Psoas muscle (tissue), 8 donors: ENCODE measurements around the gene FAM234A. TPM values are rescaled to one million over a fixed set of nuclear protein-coding genes. Genes with fewer than 3 reads are reported as not detected.
"Not testable (repeated sequence)": the region's sequence is repeated elsewhere in the genome, so short reads cannot be mapped to it uniquely, and the experiment has no call there.

Experiments used
- ATAC-seq, 4 donors: fragments of 200-7000 bp; cut with Tn5 transposase; one replicate each; pipeline ENCODE4 v1.9.1; 2020; ENCODE audit warnings: moderate library complexity in 3 of 4, mild to moderate bottlenecking in 2 of 4
- DNase-seq, 2 donors: peaks; one replicate each; pipeline ENCODE4 v3.0.0-alpha.2; 2020
- H3K27ac ChIP-seq: fragments of 200-600 bp; one replicate; pipeline ENCODE4 v1.8.0; 2022
- H3K27me3 ChIP-seq, 3 donors: fragments of 200-600 bp in 1 of 3; one replicate each; pipeline versions ENCODE4 v1.6.1 to v1.8.0; 2013 to 2022; ENCODE audit warnings: low read length in 2 of 3, mild to moderate bottlenecking in 2 of 3, moderate library complexity in 1 of 3; ENCODE audit not compliant: insufficient read depth in 3 of 3
- H3K36me3 ChIP-seq, 2 donors: fragments of 200-600 bp in 1 of 2; one replicate each; pipeline versions ENCODE4 v1.6.1 to v1.8.0; 2013 to 2022; ENCODE audit warnings: low read depth in 1 of 2, mild to moderate bottlenecking in 1 of 2, moderate library complexity in 1 of 2; ENCODE audit not compliant: insufficient read depth in 1 of 2
- H3K4me1 ChIP-seq: fragments of 200-600 bp; one replicate; pipeline ENCODE4 v1.8.0; 2022
- H3K4me3 ChIP-seq: fragments of 200-600 bp; one replicate; pipeline ENCODE4 v1.8.0; 2022; ENCODE audit warnings: mild to moderate bottlenecking
- H3K9me3 ChIP-seq: fragments of 200-600 bp; one replicate; pipeline ENCODE4 v1.8.0; 2022
- CTCF ChIP-seq: fragments of 200-600 bp; IDR thresholded peaks from one replicate; pipeline ENCODE4 v1.8.0; 2022; ENCODE audit warnings: antibody characterized with exemption
- WGBS, 3 donors: extraction: QIAGEN DNeasy Blood & Tissue Kit; methylation state at CpG; one replicate each; pipeline versions ENCODE4 v1.1.6 to v1.1.7; 2013; 5-methylcytosine and 5-hydroxymethylcytosine counted together
- intact Hi-C, 2 donors: fragments of 100-400 bp; cut with DNase I; formaldehyde crosslinking; loops; one replicate each; pipeline versions ENCODE4 v1.11.0 to v1.14.2; 2022
- polyA plus RNA-seq, 3 donors: library from polyadenylated mRNA; stranded (reverse); fragments of 200-250 nt; gene quantifications; one replicate each; pipeline ENCODE4 v1.2.3, GENCODE V29; 2013
- total RNA-seq, 4 donors: library from RNA; stranded (reverse); fragmentation: NEBNext Ultra II Directional in 2 of 4; extraction: Animal tissue kit (Norgen Biotek cat#: 25700) in 2 of 4; gene quantifications; one replicate each; pipeline versions ENCODE4 v1.2.1 to v1.2.4, GENCODE V29; 2021 to 2023
- donor health status: healthy with polysubstance abuse.
- donor health status: DM: no; HTN: no; CAD: no; lungs with moderate emphysema.
- donor health status: Bipolar disorder and iron deficiency.
- donor health status: healthy.
- donor health status: DM: yes; HTN: yes; CAD: no.
- donor health status: DM: no; HTN: no; CAD: no.
- donor health status: DM: no; HTN: no; CAD: no.
- donor health status: DM: yes; HTN: yes; CAD: no.

FAM234A gene
- total and polyA plus RNA-seq, 7 donors: 54.2 to 198 (median 117) TPM

GRCh38 chr16:252366-253337 lies 18.0 kb downstream of the FAM234A start:
- peak overlapping the region; percentile 28 for H3K4me3 ChIP-seq
- ATAC-seq: no peak
- no peaks in the 10 kb centered on the region for H3K27me3 ChIP-seq
- TF ChIP-seq CTCF: no peak
- DNase-seq: no peak
- H3K36me3 ChIP-seq: peaks cover 0 to 83% of the 10 kb centered on the region in 2 donors
- H3K4me1 ChIP-seq: no peaks in the 10 kb centered on the region
- H3K9me3 ChIP-seq: no peaks in the 10 kb centered on the region
- intact Hi-C loops: no loop called here
- 67 to 73% (median 69%) methylated on average over 30 of the region's 30 CpGs for WGBS, 3 donors
- no peak overlapping the region for H3K27ac ChIP-seq

GRCh38 chr16:253833-254232 lies 19.2 kb downstream of the FAM234A start:
- 80 to 90% (median 85%) methylated on average over 6 of the region's 6 CpGs for WGBS, 3 donors
- Histone ChIP-seq H3K9me3 (no peaks in the 10 kb centered on the region), H3K4me1 (no peaks in the 10 kb centered on the region), H3K27me3 (no peaks in the 10 kb centered on the region), H3K4me3 (no peak overlapping the region), H3K36me3 (peaks cover 0 to 91% of the 10 kb centered on the region in 2 donors), H3K27ac (no peak overlapping the region)
- no peak for TF ChIP-seq CTCF
- intact Hi-C loops: no loop called here
- DNase-seq: no peak
- no peak for ATAC-seq

GRCh38 chr16:254461-254860 lies 19.8 kb downstream of the FAM234A start:
- WGBS, 3 donors: 92 to 96% (median 96%) methylated on average over 25 of the region's 25 CpGs
- DNase-seq: no peak
- no peaks in the 10 kb centered on the region for H3K4me1 ChIP-seq
- ATAC-seq: no peak
- intact Hi-C loops: no loop called here
- H3K9me3 ChIP-seq: no peaks in the 10 kb centered on the region
- TF ChIP-seq CTCF: no peak
- H3K36me3 ChIP-seq: peaks cover 0 to 94% of the 10 kb centered on the region in 2 donors
- no peaks in the 10 kb centered on the region for H3K27me3 ChIP-seq
- no peak overlapping the region for H3K4me3 ChIP-seq
- no peak overlapping the region for H3K27ac ChIP-seq

- 92 to 98% (median 95%) methylated on average over 6 of the region's 6 CpGs for WGBS, 3 donors
- peaks cover 0 to 94% of the 10 kb centered on the region in 2 donors for H3K36me3 ChIP-seq
Measured at GRCh38 chr16:255183-255582, 20.6 kb downstream of the FAM234A start.

GRCh38 chr16:258091-258490 lies 23.5 kb downstream of the FAM234A start:
- H3K27me3 ChIP-seq, DNase-seq, intact Hi-C loops, ATAC-seq, H3K4me1 ChIP-seq, H3K27ac ChIP-seq, H3K4me3 ChIP-seq, H3K9me3 ChIP-seq: not testable (repeated sequence)
- 92 to 97% (median 97%) methylated on average over 9 to 11 of the region's 13 CpGs for WGBS, 3 donors
- H3K36me3 ChIP-seq: peaks cover 7 to 96% of the 10 kb centered on the region in 2 donors

More at GRCh38 chr16:255183-255582, 20.6 kb downstream of the FAM234A start:
- no peak for ATAC-seq
- H3K27ac ChIP-seq: no peak overlapping the region
- H3K9me3 ChIP-seq: no peaks in the 10 kb centered on the region
- intact Hi-C loops: no loop called here
- no peaks in the 10 kb centered on the region for H3K27me3 ChIP-seq
- H3K4me3 ChIP-seq: no peak overlapping the region
- no peak for DNase-seq
- no peaks in the 10 kb centered on the region for H3K4me1 ChIP-seq
- no peak for TF ChIP-seq CTCF
